ENCODE measurements around the gene ACACB.

Gene ACACB

DNA sequence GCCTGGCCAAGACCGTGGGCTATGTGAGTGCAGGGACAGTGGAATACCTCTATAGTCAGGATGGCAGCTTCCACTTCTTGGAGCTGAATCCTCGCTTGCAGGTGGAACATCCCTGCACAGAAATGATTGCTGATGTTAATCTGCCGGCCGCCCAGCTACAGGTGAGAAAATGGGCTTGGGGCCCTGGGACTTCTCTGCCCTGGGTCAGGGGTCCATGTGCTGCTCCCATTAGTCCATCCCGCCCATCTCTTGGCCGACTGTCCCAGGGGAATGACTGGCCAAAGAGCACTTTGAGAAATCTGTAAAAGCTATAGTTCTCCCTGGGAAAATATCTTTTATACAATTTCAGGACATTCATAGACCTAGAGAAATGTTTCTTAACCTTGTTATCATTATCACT lies 63.5 kb downstream of the ACACB start:
- DNase-seq: no peak

DNA sequence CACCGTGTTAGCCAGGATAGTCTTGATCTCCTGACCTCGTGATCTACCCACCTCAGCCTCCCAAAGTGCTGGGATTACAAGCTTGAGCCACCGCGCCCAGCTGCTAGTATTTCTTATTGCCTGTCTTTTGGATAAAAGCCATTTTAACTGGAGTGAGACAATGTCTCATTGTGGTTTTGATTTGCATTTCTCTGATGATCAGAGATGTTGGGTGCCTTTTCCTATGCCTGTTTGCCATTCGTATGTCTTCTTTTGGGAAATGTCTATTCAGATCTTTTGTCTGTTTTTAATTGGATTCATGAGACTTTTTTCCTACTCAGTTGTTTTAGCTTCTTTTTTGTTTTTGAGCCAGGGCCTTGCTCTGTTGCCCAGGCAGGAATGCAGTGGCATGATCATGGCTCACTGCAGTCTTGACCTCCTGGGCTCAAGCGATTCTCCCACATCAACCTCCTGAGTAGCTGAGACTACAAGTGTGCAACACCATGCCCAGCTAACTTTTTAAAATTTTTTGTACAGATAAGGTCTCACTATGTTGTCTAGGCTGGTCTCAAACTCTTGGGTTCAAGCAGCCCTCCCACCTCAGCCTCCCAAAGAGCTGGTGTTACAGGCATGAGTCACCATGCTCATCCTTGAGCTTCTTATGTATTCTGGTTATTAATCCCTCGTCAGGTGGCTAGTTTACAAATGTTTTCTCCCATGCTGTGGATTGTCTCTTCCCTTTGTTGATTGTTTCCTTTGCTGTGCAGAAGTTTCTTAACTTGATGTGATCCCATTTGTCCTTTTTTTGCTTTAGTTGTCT lies 65.9 kb downstream of the ACACB start:
- DNase-seq: no peak

DNA sequence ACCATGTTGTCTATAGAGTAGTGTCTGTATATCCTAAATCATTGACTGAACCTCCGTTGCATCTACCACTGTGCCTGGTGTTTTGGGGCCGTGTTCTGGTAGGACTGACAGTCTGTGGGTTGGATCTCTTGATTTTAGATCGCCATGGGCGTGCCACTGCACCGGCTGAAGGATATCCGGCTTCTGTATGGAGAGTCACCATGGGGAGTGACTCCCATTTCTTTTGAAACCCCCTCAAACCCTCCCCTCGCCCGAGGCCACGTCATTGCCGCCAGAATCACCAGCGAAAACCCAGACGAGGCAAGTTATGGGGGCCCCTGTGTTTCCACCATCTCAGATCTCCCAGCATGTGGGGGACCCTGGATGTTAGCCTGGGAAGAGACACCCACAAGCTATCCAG lies 69.1 kb downstream of the ACACB start:
- no peak for DNase-seq

DNA sequence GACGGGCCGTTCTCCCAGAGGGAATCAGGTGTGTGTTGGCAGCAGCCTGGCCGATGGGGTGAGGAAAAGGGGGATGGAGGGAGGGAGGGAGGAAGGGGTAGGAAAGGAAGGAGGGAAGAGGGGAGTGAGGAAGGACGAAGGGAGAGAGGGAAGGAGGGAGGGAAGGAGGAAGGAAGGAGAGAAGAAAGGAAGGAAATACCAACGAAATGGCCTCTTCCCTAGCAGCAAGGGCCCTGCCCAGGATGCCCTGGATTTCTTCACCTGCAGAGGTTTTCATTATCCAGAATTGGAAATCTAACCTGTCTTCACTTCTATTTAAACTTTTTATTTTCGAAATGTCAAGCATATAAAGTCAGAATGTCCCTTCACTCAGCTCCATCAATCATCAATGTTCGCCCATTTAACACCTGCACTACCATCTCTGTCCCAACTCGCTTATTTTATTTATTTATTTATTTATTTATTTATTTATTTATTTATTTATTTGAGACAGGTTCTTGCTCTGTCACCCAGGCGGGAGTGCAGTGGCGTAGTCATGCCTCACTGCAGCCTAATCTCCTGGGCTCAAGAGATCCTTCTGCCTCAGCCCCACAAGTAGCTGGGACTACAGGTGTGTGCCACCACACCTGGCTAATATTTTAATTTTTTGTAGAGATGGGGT lies 70.7 kb downstream of the ACACB start:
- DNase-seq: no peak

DNA sequence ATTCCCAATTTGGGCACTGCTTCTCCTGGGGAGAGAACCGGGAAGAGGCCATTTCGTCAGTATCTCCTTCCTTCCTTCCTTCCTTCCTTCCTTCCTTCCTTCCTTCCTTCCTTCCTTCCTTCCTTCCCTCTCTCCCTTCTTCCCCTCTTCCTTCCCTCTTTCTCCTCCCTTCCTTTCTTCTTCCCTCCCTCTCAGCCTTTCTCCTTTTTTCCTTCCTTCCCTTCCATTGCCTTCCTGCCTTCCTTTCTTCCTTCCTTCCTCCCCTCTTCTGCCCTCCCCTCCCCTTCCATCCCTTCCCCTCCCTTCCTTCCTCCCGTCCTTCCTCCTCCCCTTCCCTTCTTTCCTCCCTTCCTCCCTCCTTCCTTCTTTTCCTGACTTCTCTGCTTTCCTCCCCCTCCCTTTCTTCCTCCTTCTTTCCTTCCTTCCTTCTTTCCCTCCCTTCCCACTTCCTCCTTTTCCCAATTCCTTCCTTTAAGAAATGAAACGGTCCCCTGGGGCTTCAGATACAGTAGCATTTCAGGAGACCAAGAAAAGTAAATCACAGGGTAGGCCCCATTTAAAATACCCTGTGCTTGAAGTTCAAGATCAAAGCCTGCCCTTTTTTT lies 71.8 kb downstream of the ACACB start:
- DNase-seq: no peak

DNA sequence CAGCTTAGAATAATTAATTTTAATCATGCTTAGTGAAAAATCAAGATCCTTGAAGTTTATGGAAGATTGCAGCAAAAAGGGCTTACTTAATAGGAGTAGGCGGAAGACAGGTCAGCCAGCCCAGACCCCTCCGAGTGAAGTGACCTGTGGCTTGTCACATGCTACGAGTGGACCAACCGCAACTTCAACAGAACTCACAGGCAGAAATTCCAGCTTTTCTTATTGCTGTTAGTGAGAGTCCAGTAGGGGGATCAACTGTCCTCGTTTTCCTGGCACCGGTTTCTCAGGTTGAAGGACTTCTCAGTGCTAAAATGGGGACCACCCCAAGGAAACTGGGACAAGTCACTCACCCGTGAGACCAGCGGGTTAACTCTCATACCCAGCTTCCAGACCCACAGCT lies 72.9 kb downstream of the ACACB start:
- no peak for DNase-seq

DNA sequence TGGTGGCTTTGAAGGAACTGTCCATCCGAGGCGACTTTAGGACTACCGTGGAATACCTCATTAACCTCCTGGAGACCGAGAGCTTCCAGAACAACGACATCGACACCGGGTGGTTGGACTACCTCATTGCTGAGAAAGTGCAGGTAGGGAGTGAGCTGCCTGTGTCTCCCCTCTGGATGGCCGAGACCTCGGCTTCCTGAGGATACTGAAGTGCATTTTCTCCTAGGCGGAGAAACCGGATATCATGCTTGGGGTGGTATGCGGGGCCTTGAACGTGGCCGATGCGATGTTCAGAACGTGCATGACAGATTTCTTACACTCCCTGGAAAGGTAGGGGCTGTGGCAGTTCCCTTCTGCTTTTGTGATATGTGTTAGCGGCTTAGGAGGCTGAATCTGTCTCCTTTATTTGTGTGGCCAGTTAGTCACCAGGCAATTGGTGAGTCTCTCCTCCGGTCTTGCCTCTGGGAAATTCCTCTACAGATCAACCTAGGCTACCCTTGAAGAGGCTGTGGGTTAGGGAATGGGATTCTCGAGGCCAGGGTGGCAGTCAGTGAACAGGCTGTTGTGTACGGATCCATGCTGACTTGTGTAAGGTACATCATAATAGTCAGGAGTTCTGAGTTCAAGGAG lies 75.3 kb downstream of the ACACB start:
- DNase-seq: no peak

DNA sequence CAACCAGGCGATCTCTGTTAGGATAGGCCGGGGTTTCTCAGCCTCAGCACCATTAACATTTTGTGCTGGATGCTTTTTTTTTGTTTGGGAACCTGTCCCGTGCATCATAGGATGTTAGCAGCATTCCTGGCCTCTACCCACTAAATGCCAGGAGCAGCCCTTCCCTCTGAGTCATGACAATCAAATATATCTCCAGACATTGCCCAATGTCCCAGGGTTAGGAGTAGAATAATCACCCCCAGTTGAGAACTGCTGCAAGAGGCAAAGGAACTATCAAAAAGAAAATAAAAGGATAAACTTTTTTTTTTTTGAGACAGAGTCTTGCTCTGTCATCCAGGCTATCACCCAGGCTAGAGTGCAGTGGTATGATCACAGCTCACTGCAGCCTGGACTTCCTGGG lies 76.0 kb downstream of the ACACB start:
- no peak for DNase-seq

DNA sequence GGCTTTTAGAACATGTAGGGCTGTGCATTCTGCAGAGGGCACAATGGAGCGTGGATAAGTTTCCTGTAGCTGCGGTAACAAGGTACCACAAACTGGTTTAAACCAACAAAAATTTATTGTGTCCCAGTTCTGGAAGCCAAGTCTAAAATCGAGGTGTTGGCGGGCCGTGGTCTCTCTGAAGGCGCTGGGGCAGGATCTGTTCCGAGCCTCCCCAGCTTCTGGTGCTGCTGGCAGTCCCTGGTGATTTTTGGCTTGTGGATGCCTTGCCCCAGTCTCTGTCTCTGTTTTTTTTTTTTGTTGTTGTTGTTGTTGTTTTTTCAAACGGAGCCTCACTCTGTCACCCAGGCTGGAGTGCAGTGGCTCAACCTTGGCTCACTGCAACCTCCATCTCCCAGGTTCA lies 77.5 kb downstream of the ACACB start:
- DNase-seq: no peak

DNA sequence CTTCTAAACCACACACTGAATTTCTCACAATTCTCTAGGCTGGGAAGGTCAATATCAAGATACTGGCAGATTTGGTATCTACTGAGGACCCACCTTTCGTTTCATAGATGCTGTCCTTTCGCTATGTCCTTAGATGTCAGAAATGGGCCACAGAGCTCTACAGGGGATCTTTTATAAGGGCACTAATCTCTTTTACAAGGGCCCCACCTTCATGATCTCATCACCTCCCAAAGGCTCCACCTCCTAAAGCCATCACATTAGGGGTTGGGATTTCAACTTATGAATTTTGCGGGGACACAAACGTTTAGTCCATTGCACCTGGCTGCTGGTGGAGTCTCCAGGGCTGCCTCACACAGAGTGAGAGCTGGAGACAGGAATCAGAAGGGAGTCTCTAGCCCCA lies 79.9 kb downstream of the ACACB start:
- no peak for DNase-seq

DNA sequence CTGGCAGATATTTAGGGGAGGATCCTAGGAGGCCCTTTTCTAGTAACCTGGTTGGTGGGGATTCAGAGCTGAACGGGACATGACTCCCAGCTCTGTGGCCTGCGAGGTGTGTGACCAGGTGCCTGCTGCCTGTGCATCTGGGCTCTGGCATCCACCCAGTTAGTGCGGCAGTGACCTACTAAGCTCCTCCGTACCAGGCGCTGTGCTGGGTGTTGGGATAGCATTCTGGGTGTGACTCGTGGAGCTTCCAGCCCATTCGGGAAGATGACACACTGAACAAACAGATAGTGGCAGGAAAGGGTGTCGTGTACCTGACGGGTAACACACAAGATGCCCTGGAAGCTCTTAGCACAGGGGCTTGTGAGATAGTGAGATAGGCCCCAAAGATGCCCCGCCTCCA lies 80.9 kb downstream of the ACACB start:
- DNase-seq: no peak

DNA sequence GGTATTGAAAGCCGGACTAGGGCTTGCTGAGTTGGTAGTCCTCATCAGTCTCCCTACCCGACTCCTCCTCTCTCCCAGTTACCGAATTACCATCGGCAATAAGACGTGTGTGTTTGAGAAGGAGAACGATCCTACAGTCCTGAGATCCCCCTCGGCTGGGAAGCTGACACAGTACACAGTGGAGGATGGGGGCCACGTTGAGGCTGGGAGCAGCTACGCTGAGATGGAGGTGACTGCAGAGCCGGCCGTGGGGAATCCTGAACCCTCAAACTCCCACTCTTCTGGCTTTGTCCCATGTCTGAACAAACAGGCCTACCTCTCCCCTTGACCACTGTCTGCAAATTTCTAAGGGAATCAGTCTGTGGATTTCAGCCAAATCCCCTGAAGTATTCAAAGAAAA lies 82.9 kb downstream of the ACACB start:
- no peak for DNase-seq

DNA sequence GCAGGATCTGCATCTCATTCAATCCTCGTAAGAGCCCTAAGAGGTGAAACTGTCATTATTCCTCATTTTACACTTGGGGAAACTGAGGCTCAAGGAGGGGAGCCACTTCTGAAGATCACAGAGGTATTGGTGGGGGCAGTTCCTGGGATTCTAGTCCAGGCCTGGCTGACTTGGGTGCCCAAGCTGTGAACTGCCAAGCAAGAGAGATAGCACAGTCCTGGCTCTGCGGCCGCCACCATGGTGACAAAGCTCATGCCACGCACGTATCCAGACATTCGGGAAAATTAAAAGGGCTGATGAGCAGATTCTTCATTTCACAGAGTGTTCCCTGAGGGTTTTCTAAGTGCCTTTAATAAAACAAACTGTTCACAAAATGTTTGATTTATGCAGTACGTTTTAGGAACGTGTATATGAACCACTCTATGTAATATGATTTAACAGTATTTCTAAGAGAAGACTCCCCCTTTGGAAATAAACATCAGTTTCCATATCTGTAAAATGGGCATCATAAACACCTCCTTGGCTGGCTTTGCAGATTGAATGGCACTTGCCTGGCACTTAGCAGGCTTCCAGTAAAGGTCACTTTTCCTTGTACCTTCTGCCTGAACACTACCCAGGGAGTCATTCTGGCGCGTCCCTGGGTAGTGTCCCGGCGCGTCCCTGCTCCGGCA lies 84.6 kb downstream of the ACACB start:
- no peak for DNase-seq

DNA sequence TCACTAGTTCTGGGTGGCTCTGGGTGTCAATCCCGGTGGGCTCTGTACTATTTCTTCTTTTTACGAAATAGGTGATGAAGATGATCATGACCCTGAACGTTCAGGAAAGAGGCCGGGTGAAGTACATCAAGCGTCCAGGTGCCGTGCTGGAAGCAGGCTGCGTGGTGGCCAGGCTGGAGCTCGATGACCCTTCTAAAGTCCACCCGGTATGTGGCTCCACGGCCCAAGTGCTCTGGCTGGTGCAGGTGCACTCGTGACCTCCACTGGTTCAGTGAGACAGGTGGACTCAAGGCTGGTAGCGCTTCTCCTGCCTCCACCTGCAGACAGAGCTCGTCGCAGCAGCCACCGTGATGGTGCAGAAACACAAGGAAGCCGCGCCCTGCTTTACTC lies 85.1 kb downstream of the ACACB start:
- DNase-seq: no peak

DNA sequence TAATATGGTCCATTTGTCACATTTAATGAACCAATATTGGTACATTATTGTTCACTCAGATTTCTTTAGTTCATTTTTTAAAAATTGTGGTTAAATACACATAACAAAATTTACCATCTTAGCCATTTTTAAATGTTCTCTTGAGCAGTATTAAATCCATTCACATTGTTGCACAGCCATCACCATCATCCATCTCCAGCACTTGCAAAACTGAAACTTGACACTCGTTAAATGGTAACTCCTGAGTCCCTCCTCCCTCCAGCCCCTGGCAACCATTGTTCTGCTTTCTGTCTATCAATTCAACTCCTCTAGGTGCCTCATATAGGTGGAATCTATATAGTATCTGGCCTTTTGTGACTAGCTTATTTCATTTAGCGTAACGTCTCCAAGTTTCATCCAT lies 86.4 kb downstream of the ACACB start:
- DNase-seq: no peak

DNA sequence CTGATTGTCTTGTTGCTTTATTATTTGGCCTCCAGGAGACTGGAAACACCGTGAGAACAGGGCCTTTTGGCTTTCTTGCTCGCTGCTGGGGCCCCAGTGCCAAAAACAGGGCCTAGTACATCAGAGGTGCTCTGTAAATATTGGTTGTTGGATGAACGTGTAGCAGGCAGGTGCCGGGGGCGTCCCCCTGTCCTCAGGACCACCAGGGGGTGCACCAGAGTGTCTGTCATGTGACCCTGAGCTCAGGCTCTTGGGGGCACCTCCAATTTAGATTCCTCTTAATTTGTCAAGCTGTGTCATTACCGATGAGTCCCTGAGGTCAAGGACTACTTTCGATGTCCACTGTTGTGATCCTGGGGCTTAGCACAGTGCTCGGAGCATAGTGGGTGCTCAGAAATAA lies 87.1 kb downstream of the ACACB start:
- no peak for DNase-seq

DNA sequence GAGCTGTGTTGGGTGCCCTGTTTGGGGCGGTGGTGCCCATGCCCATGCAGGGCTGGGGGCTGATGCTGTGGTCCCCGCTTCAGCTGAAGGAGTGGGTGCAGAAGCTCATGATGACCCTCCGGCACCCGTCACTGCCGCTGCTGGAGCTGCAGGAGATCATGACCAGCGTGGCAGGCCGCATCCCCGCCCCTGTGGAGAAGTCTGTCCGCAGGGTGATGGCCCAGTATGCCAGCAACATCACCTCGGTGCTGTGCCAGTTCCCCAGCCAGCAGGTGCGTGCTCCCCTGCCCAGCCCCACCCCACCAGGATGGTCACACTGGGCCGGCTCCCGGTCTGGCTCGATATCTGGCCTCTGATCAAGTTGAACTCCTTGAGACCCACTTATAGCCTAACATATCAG lies 92.7 kb downstream of the ACACB start:
- no peak for DNase-seq

DNA sequence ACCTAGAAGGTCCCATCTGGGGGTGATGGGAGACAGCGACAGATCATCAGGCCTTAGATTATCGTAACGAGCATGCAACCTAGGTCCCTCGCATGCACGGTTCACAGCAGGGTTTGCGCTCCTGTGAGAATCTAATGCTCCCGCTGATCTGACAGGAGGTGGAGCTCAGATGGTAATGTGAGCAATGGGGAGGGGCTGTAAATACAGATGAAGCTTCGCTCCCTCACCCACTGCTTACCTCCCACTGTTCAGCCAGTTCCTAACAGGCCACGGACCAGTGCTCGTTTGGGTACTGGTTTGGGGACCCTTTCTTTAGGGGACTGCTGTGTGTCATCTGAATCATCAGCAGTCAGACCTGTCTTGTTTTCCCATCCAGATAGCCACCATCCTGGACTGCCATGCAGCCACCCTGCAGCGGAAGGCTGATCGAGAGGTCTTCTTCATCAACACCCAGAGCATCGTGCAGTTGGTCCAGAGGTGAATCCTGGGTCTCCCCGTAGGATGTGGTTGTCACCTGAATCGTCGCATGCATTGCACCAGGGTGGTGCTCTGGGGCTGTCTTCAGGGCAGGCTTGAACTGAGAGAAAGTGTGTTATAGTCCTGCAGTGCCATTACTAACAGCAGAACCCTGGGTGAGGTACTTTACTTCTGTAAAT lies 96.2 kb downstream of the ACACB start:
- DNase-seq: no peak

DNA sequence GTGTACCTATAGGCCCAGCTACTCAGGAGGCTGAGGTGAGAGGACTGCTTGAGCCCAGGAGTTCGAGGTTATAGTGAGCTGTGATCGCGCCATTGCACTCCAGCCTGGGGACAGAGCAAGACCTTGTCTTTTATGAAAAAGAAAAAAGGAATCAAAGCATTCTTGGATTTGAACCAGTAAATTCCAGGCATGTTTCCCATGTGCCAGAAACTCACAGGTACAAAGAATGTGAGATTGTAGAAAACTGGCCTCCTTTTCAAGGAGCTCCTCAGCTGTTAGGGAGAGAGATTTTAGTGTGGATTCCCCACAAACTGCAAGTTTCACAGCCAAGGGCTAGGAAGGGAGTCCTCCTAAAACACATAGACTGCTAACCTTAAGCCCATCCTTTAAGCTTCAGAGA lies 97.7 kb downstream of the ACACB start:
- DNase-seq: no peak

DNA sequence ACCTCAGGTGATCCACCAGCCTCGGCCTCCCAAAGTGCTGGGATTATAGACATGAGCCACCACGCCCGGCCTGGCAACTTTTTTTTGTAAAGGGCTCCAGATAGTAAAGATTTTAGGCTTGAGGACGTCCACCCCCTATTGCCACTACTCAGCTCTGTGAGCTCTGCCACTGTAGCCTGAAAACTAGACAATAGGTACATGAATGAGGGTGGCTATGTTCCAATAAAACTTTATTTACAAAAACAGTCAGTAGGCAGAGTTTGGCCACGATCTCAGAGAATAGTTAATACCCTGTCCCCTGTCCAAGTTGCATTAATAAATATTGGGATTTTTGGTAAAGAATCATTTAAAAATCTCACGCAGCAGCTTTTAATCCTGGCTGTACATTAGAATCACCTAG lies 102.6 kb downstream of the ACACB start:
- DNase-seq: no peak

DNA sequence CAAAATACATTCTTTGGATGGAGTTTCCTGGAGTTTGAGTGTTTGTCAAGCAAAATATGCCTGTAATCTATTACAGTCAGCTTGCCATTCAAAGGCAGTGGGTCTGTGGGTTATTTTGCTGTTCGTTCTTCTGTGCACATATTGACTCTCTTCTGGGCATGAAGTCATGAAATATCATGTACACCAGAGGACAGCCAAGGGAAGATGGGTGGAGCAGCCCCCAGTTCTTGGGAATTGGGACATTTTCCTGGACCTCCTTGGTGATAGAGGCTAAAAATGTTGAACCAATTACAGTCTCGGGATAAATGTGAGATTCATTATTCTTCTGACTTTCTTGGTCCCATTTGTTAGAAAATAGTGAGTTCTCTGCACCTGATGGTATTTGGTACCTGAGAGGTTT lies 103.6 kb downstream of the ACACB start:
- DNase-seq: no peak

DNA sequence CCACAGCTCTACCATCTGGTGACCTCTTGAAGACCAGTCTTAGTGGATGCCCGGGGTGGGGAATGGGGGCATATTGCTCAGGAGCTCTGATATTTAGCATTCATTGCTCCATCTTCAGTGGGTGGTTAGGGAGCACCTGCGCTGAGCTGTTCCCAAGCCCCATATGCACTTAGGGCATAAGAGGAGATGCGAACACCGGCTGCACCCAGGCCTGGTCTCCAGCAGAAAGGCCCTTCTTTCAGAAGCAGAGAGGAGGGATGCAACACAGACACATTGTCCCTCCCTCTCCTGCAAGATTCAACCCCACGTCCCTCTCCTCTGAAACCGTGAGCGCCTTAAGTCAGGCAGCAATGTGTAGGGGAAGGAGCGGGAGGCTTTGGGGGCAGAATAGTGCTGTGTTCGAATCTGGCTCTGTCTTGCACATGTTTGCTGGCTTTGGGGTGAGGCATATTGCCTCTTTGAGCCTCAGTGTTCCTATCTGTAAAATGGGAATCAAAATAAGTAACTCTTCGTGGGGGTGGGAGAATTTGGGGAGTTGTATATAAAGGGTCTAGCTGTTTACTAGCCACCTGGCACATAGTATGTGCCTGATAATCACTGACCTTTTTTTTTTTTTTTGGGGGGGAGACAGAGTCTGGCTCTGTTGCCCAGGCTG lies 105.0 kb downstream of the ACACB start:
- DNase-seq: no peak
